ENCODE measurements around the gene CFL2.
"Not testable (repeated sequence)": the region's sequence is repeated elsewhere in the genome, so short reads cannot be mapped to it uniquely, and the experiment has no call there.

CFL2 gene

GRCh38 chr14:34714320-34715126 is at the start of gene CFL2:
CFL2 (minus strand) TSS chr14:34714593; CDS start chr14:34714540, 53 bp downstream.
- DNase-seq = peak; percentile 89

GRCh38 chr14:34755215-34755614 is 40.8 kb upstream of the CFL2 start:
- DNase-seq = no peak

- no peak for DNase-seq
Measured at GRCh38 chr14:34754687-34755086, 40.3 kb upstream of the CFL2 start.

- no peak for DNase-seq
Measured at GRCh38 chr14:34750670-34751069, 36.3 kb upstream of the CFL2 start.

- no peak for DNase-seq
Measured at GRCh38 chr14:34750233-34750632, 35.8 kb upstream of the CFL2 start.

- no peak for DNase-seq
Measured at GRCh38 chr14:34749408-34749807, 35.0 kb upstream of the CFL2 start.

GRCh38 chr14:34742270-34743115 is 28.1 kb upstream of the CFL2 start:
- no peak for DNase-seq

- no peak for DNase-seq
Measured at GRCh38 chr14:34741840-34742239, 27.4 kb upstream of the CFL2 start.

GRCh38 chr14:34740139-34740538 is 25.7 kb upstream of the CFL2 start:
- not testable (repeated sequence) for DNase-seq

GRCh38 chr14:34737079-34737478 is 22.7 kb upstream of the CFL2 start:
- DNase-seq = not testable (repeated sequence)

GRCh38 chr14:34733245-34733644 is 18.9 kb upstream of the CFL2 start:
- no peak for DNase-seq

GRCh38 chr14:34732802-34733201 is 18.4 kb upstream of the CFL2 start:
- DNase-seq = no peak

GRCh38 chr14:34723867-34724266 is 9.5 kb upstream of the CFL2 start:
- DNase-seq = no peak

- DNase-seq = peak; percentile 62
Measured at GRCh38 chr14:34722723-34723545, 8.5 kb upstream of the CFL2 start.

GRCh38 chr14:34721129-34721528 is 6.7 kb upstream of the CFL2 start:
- no peak for DNase-seq

- no peak for DNase-seq
Measured at GRCh38 chr14:34718750-34719304, 4.4 kb upstream of the CFL2 start.

GRCh38 chr14:34715127-34715863 is 902 bp upstream of the CFL2 start:
- no peak for DNase-seq

- no peak for DNase-seq
Measured at GRCh38 chr14:34713681-34714319, 593 bp downstream of the CFL2 start.

GRCh38 chr14:34713122-34713680 is 1.2 kb downstream of the CFL2 start:
- DNase-seq = no peak

GRCh38 chr14:34711796-34712712 is 2.3 kb downstream of the CFL2 start:
- no peak for DNase-seq

Data from right forelimb (tissue), 1 donor.